Tibial nerve (tissue), 4 donors: ENCODE data around the gene RAP1GAP2. TPM values are rescaled to one million over a fixed set of nuclear protein-coding genes. Genes with fewer than 3 reads are reported as not detected.
"Not testable (repeated sequence)": the region's sequence is repeated elsewhere in the genome, so short reads cannot be mapped to it uniquely, and the experiment has no call there.

Source experiments
- DNase-seq, 2 donors: peaks; one replicate each; pipeline ENCODE4 v3.0.0-alpha.2; 2019; ENCODE audit warnings: low spot score in 2 of 2
- H3K27ac ChIP-seq, 4 donors: fragments of 200-600 bp; sonication (generic) in 3 of 4; one replicate each; pipeline ENCODE4 v1.5.1; 2017 to 2019; ENCODE audit warnings: mild to moderate bottlenecking in 1 of 4
- H3K27me3 ChIP-seq, 2 donors: fragments of 200-600 bp; sonication (generic) in 1 of 2; one replicate each; pipeline versions ENCODE4 v1.5.1 to v1.6.0; 2017 to 2019
- H3K36me3 ChIP-seq, 3 donors: fragments of 200-600 bp; sonication (generic); one replicate each; pipeline ENCODE4 v1.5.1; 2018 to 2019
- H3K4me1 ChIP-seq, 4 donors: fragments of 200-600 bp; sonication (generic) in 3 of 4; one replicate each; pipeline ENCODE4 v1.5.1; 2017 to 2019
- H3K4me3 ChIP-seq, 4 donors: fragments of 200-600 bp; sonication (generic) in 3 of 4; one replicate each; pipeline ENCODE4 v1.5.1; 2017 to 2019; ENCODE audit warnings: mild to moderate bottlenecking in 1 of 4, moderate library complexity in 1 of 4
- H3K9me3 ChIP-seq, 4 donors: fragments of 200-600 bp; sonication (generic) in 3 of 4; one replicate each; pipeline ENCODE4 v1.5.1; 2017 to 2019
- CTCF ChIP-seq, 5 experiments: fragments of 200-600 bp in 3 of 5; fragments of 450-650 bp in 2 of 5; sonication (generic) in 3 of 5; IDR thresholded peaks; one replicate each; pipeline ENCODE4 v1.5.1; 2016 to 2019; ENCODE audit warnings: antibody characterized with exemption in 5 of 5, mild to moderate bottlenecking in 3 of 5, moderate library complexity in 2 of 5
- EP300 ChIP-seq, 2 donors: sonication (generic); formaldehyde crosslinking; IDR thresholded peaks; one replicate each; pipeline ENCODE4 v1.6.1; 2017; ENCODE audit warnings: antibody characterized with exemption in 2 of 2, mild to moderate bottlenecking in 1 of 2
- POLR2A ChIP-seq, 2 donors: fragments of 450-650 bp; IDR thresholded peaks; one replicate each; pipeline ENCODE4 v1.6.1; 2017; ENCODE audit warnings: antibody characterized with exemption in 2 of 2, mild to moderate bottlenecking in 2 of 2, moderate library complexity in 2 of 2
- WGBS, 2 donors: methylation state at CpG; one replicate each; pipeline ENCODE4 v1.1.5; 2018; 5-methylcytosine and 5-hydroxymethylcytosine counted together
- total RNA-seq, 4 donors: library from RNA; depleted of rRNA; stranded (reverse); fragments of >200 nt; gene quantifications; one replicate each; pipeline ENCODE4 v1.1.0, GENCODE V29; 2016

RAP1GAP2 gene
- total RNA-seq, 4 donors from 2014 or later, result 5.4 to 18.2 (median 11.9) TPM

DNA sequence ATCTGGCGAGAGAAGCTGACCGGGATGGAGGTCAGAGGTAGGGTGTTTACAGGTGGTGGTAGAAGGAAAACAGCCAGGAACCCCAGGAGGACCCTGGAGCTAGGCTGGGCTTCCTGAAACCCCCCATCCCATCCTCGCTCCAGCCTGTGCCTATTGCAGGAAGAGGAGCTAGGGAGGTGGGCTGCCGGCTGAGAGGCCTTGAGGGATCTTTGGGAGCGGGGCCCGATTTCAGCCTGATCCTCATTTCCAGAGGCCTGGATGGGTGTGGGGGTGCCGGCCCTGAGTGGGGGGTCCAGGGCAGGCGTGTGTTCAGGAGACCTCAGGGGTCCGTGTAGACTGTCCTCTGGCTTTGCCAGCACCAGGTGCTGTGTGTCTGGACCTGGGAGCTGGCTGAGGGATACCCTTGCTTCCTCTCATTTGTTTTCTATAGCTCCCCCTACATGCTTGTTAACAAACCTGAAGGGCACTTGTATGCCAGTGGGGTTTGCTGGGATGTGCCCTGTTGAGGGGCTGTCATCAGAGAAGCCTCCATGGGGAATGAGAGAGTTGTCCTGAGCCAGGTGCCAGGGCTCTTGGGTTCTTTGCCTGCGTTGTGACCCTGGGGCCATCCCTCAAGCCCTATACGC, 18.9 kb upstream of the RAP1GAP2 start:
- 25 to 32% methylated on average over 8 to 10 of the region's 11 CpGs for WGBS, 2 donors
- Histone ChIP-seq H3K4me3 (no peak overlapping the region), H3K9me3 (no peaks in the 10 kb centered on the region), H3K27ac (no peak overlapping the region), H3K4me1 (peaks cover 0 to 10% (median 3%) of the 10 kb centered on the region in 4 donors), H3K27me3 (peaks cover 0 to 60% of the 10 kb centered on the region in 2 donors), H3K36me3 (no peaks in the 10 kb centered on the region)
- no peak for DNase-seq
- TF ChIP-seq POLR2A (IDR thresholded peaks at IDR 0.05) (no peak), EP300 (IDR thresholded peaks at IDR 0.05) (no peak), CTCF (IDR thresholded peaks at IDR 0.05) (no peak)

DNA sequence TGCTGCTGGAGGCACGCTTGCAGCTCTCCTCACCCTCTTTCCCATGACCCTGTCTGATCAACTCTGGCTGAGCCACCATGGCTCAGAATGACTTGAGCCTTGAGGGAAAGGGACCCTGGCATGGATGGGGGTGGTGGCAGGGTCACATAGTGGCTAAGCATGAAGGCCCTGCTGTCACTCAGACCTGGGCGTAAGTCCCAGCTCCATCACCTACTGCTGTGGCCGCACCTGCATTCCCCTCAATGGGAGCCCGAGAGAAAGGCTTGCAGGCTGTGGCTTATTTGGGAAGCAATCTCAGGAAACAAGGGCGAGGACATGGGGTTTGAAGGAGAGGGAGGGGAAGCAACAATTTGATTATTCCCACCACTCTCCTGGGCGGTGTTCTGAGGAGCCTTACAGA, 17.7 kb upstream of the RAP1GAP2 start:
- no peaks in the 10 kb centered on the region for H3K36me3 ChIP-seq
- TF ChIP-seq CTCF (IDR thresholded peaks at IDR 0.05) (no peak), POLR2A (IDR thresholded peaks at IDR 0.05) (no peak), EP300 (IDR thresholded peaks at IDR 0.05) (no peak)
- peaks cover 0 to 3% (median 0%) of the 10 kb centered on the region in 4 donors for H3K9me3 ChIP-seq
- no peak for DNase-seq
- H3K27ac ChIP-seq, result no peak overlapping the region
- no peak overlapping the region for H3K4me3 ChIP-seq
- H3K27me3 ChIP-seq, result peaks cover 0 to 54% of the 10 kb centered on the region in 2 donors
- WGBS, 2 donors, result 56 to 75% methylated on average over 5 to 6 of the region's 6 CpGs
- peaks cover 0 to 10% (median 3%) of the 10 kb centered on the region in 4 donors for H3K4me1 ChIP-seq

DNA sequence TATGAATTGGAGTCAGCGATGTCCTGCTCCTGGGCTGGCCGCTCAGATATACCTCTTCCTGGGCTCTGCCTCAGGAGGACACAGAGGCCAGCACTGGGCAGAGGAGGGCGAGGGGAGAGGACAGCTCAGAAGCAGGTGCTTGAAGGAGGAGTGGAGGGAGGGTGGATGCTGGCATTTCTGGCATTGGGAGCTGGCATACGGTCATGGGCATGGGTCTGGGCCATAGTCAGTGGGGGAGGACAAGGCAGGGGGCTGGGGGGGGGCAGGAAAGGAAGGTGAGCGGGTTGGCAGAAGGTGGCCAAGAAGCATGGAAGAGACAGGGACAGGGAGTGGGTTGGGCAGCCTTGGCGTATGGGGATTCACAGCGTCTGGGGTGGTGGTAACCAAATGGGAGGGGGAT, 16.7 kb upstream of the RAP1GAP2 start:
- no peak for DNase-seq
- TF ChIP-seq CTCF (IDR thresholded peaks at IDR 0.05) (no peak), POLR2A (IDR thresholded peaks at IDR 0.05) (no peak), EP300 (IDR thresholded peaks at IDR 0.05) (no peak)
- WGBS, 2 donors, result 78% methylated on average over 7 of the region's 7 CpGs
- Histone ChIP-seq H3K36me3 (no peaks in the 10 kb centered on the region), H3K9me3 (peaks cover 0 to 13% (median 0%) of the 10 kb centered on the region in 4 donors), H3K27ac (no peak overlapping the region), H3K27me3 (peaks cover 0 to 49% of the 10 kb centered on the region in 2 donors), H3K4me1 (peaks cover 0 to 10% (median 3%) of the 10 kb centered on the region in 4 donors), H3K4me3 (no peak overlapping the region)

- TF ChIP-seq POLR2A (IDR thresholded peaks at IDR 0.05) (no peak), CTCF (IDR thresholded peaks at IDR 0.05) (no peak), EP300 (IDR thresholded peaks at IDR 0.05) (no peak)
- peaks cover 0 to 13% (median 0%) of the 10 kb centered on the region in 4 donors for H3K9me3 ChIP-seq
- WGBS, 2 donors, result 71 to 86% methylated on average over 10 to 12 of the region's 12 CpGs
- no peak overlapping the region for H3K4me3 ChIP-seq
- DNase-seq, result no peak
- H3K4me1 ChIP-seq, result peaks cover 0 to 10% (median 3%) of the 10 kb centered on the region in 4 donors
- peaks cover 0 to 42% of the 10 kb centered on the region in 2 donors for H3K27me3 ChIP-seq
- H3K36me3 ChIP-seq, result no peaks in the 10 kb centered on the region
- H3K27ac ChIP-seq, result no peak overlapping the region
Observed at GRCh38 chr17:2780256-2780655, 16.0 kb upstream of the RAP1GAP2 start.

DNA sequence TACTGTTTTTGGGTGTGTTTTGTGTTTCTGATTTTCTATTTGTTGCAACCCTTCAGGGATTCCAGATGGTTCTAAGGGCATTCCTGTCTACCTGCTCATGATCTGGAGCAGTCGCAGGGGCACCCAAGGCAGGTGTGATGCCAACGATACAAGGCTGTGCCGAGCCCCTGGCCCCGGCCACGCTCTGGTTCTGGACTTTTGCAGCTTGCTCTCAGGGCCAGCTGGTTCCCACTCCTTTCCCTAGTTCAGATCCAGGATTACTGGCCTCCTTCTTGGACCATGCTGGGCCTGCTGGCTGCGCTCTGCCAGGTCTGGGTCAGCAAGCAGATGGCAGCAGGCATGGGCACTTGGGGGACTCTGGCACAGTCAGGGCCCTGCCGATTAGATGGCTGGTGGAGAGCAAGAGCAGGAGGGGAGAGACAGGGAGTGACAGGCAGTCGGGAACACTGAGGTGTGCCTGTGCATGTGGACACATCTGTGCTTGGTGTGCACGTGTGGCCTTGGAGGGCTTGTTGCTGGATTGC, 15.2 kb upstream of the RAP1GAP2 start:
- H3K4me3 ChIP-seq, result no peak overlapping the region
- H3K4me1 ChIP-seq, result peaks cover 0 to 9% (median 3%) of the 10 kb centered on the region in 4 donors
- no peak for DNase-seq
- H3K27ac ChIP-seq, result no peak overlapping the region
- WGBS, 2 donors, result 80 to 85% methylated on average over 8 to 9 of the region's 9 CpGs
- peaks cover 0 to 13% (median 0%) of the 10 kb centered on the region in 4 donors for H3K9me3 ChIP-seq
- H3K27me3 ChIP-seq, result peaks cover 0 to 34% of the 10 kb centered on the region in 2 donors
- TF ChIP-seq POLR2A (IDR thresholded peaks at IDR 0.05), result no peak
- no peak for TF ChIP-seq EP300 (IDR thresholded peaks at IDR 0.05)
- no peak for TF ChIP-seq CTCF (IDR thresholded peaks at IDR 0.05)
- no peaks in the 10 kb centered on the region for H3K36me3 ChIP-seq

DNA sequence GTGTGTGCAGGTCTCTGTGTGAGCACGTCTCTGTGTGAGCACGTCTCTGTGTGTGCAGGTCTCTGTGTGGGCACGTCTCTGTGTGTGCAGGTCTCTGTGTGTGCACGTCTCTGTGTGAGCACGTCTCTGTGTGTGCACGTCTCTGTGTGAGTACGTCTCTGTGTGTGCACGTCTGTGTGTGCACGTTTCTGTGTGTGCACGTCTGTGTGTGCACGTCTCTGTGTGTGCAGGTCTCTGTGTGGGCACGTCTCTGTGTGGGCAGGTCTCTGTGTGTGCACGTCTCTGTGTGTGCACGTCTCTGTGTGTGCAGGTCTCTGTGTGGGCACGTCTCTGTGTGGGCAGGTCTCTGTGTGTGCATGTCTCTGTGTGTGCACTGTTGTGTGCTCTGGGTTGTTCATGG, 14.6 kb upstream of the RAP1GAP2 start:
- H3K9me3 ChIP-seq, result peaks cover 0 to 13% (median 0%) of the 10 kb centered on the region in 4 donors
- H3K36me3 ChIP-seq, DNase-seq, H3K27ac ChIP-seq, H3K4me3 ChIP-seq: not testable (repeated sequence)
- peaks cover 0 to 30% of the 10 kb centered on the region in 2 donors for H3K27me3 ChIP-seq
- 90 to 91% methylated on average over 15 of the region's 15 CpGs for WGBS, 2 donors
- H3K4me1 ChIP-seq, result peaks cover 0 to 11% (median 3%) of the 10 kb centered on the region in 4 donors
